ENCODE measurements around the gene SERPINA7. TPM values are rescaled to one million over a fixed set of nuclear protein-coding genes. Genes with fewer than 3 reads are reported as not detected.

SERPINA7 gene
- total and polyA plus RNA-seq, 2 of the 8 experiments (the other 6 are each of a cell fraction or from before 2014, with no cell fraction given): not detected

- Histone ChIP-seq H4K8ac (ENCODE audit: extremely low read depth, insufficient read depth, low read length) (no peak overlapping the region), H2BK5ac (ENCODE audit: low read depth, low read length) (no peak overlapping the region), H4K91ac (replicated peaks; ENCODE audit: insufficient read length, low read length) (no peak overlapping the region), H2BK12ac (ENCODE audit: low read depth, low read length) (no peak overlapping the region), H3K9ac (replicated peaks in 1 of 4; ENCODE audit: extremely low read depth in 1 of 4, low read depth in 3 of 4, low read length in 3 of 4) (no peak overlapping the region), H3K4me1 (replicated peaks in 1 of 4; ENCODE audit: control insufficient read depth in 3 of 4, insufficient read depth in 4 of 4, low read length in 3 of 4) (no peaks in the 10 kb centered on the region), H3K14ac (ENCODE audit: insufficient read length) (no peak overlapping the region), H3K56ac (replicated peaks; ENCODE audit: insufficient read length, low read depth, low read length) (no peak overlapping the region), H2BK15ac (ENCODE audit: low read length) (no peak overlapping the region), H4K20me1 (replicated peaks in 1 of 2; ENCODE audit: control insufficient read depth in 1 of 2, insufficient read depth in 2 of 2, low read length in 2 of 2) (no peaks in the 10 kb centered on the region), H4K5ac (ENCODE audit: insufficient read length, low read depth, low read length) (no peak overlapping the region), H3K4ac (replicated peaks; ENCODE audit: insufficient read length, low read depth, low read length) (no peak overlapping the region), H3K23ac (ENCODE audit: insufficient read length) (no peak overlapping the region), H2BK120ac (replicated peaks; ENCODE audit: low read depth, low read length) (no peak overlapping the region), H3K23me2 (ENCODE audit: low read depth, low read length) (no peaks in the 10 kb centered on the region), H2AK5ac (ENCODE audit: low read depth, low read length) (no peak overlapping the region), H2AFZ (ENCODE audit: low read length) (no peak overlapping the region), H3K18ac (ENCODE audit: extremely low read depth, low read length) (no peak overlapping the region), H3K9me3 (ENCODE audit: insufficient read depth in 2 of 2, low read depth in 1 of 2, low read length in 1 of 2) (peaks cover 0 to 14% of the 10 kb centered on the region in 2 experiments; a peak in 3 of 4 replicates), H2BK20ac (ENCODE audit: low read length) (no peak overlapping the region), H3K27me3 (replicated peaks in 1 of 4; ENCODE audit: control insufficient read depth in 3 of 4, extremely low read depth in 1 of 4, insufficient read depth in 3 of 4, low read length in 3 of 4) (no peaks in the 10 kb centered on the region), H3K4me3 (ENCODE audit: extremely low read depth in 1 of 4, insufficient read depth in 2 of 4, low read depth in 3 of 4, low read length in 4 of 4) (no peak overlapping the region), H3K27ac (ENCODE audit: low read depth, low read length) (no peak overlapping the region), H3K79me2 (ENCODE audit: control insufficient read depth in 1 of 2, insufficient read depth in 2 of 2, low read length in 2 of 2) (no peaks in the 10 kb centered on the region), H3K79me1 (ENCODE audit: low read depth, low read length) (no peaks in the 10 kb centered on the region), H3K4me2 (ENCODE audit: insufficient read depth in 1 of 2, low read depth in 2 of 2, low read length in 2 of 2) (no peak overlapping the region), H3K36me3 (ENCODE audit: control insufficient read depth in 2 of 4, insufficient read depth in 4 of 4, low read length in 3 of 4) (no peaks in the 10 kb centered on the region)
- FAIRE-seq (no peak), DNase-seq (ENCODE audit: low read depth in 1 of 2, low spot score in 2 of 2) (no peak)
- POLR2A ChIA-PET (ENCODE audit: partially characterized antibody): no interaction called here
- WGBS, 2 experiments (ENCODE audit: extremely low coverage in 1 of 2, insufficient coverage in 1 of 2, insufficient read length in 1 of 2, insufficient replicate concordance in 2 of 2, low coverage in 1 of 2, low lambda C conversion rate in 2 of 2, missing lambda C conversion rate in 1 of 2): 81% methylated on average over 3 of the region's 5 CpGs; no CpG with 5 or more reads in 1 of the 2 experiments
- CTCF ChIA-PET (ENCODE audit: partially characterized antibody): no interaction called here
- TF ChIP-seq MAX (IDR thresholded peaks at IDR 0.05) (no peak), CREB1 (IDR thresholded peaks at IDR 0.05) (no peak), SAP30 (IDR thresholded peaks at IDR 0.05; ENCODE audit: insufficient read depth, insufficient replicate concordance, low read length) (no peak), SP2 (IDR thresholded peaks at IDR 0.05; ENCODE audit: low read length) (no peak), RAD21 (IDR thresholded peaks at IDR 0.05 in 1 of 2, conservative IDR thresholded peaks at IDR 0.05 in 1 of 2; ENCODE audit: low read depth in 2 of 2, low read length in 2 of 2) (no peak), RFX5 (IDR thresholded peaks at IDR 0.05; ENCODE audit: borderline replicate concordance, low read depth, low read length) (no peak), HDAC6 (IDR thresholded peaks at IDR 0.05; ENCODE audit: low read depth, low read length) (no peak)
These were observed 29.4 kb downstream of the SERPINA7 start for GRCh38 chrX:106009145-106009544.
